ENCODE results near the gene CLIP2. TPM values are rescaled to one million over a fixed set of nuclear protein-coding genes. Genes with fewer than 3 reads are reported as not detected.
"Not testable (repeated sequence)": the region's sequence is repeated elsewhere in the genome, so short reads cannot be mapped to it uniquely, and the experiment has no call there.

CLIP2 gene
- polyA plus RNA-seq (2012; ENCODE audit: low read depth, missing spikeins) = 28.8 TPM

DNA sequence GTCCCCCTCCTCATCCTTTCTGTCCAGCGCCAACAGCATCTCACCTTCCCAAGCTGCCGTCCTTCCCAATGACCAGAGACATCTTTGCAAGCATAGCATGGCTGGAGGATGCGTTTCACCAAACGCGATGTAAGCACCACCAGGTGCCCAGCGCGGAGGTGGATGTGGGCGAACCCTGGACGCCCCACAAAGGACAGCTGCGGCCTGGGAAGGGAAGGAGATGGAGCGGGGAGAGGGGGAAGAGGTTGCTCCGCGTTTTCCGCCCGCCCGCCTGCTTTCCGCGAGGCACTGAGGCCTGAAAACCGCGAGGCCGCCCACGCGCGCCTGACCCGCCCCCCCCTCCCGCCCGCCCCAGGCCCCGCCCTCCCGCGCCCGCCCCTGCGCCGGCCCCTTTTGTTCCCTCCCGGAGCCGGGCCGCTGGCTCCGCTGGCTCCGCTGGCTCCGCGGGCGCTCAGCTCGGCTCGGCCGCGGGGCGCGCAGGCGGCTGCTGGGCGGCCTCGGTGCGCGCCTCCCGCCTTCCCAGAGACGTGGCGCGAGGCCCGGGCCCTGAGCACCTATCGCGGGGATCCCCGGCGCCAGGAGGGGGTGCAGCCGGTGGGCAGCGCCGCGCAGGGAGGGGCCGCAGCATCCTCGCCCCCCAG, at the start of gene CLIP2:
Gene CLIP2 (plus strand): TSS at position 390 of the 641 bp plus-strand sequence. CDS start 28,140 bp downstream, outside the sequence.
- TF ChIP-seq POU2F2 (IDR thresholded peaks at IDR 0.05; ENCODE audit: low read depth, low read length) (no peak), PAX5 (IDR thresholded peaks at IDR 0.05; ENCODE audit: insufficient read depth, low read length, severe bottlenecking) (no peak), POLR2AphosphoS5 (IDR thresholded peaks at IDR 0.05; ENCODE audit: low read depth, low read length) (no peak), SPI1 (IDR thresholded peaks at IDR 0.05; ENCODE audit: low read depth, low read length) (no peak), TAF1 (IDR thresholded peaks at IDR 0.05; ENCODE audit: low read depth, low read length) (no peak), POLR2A (IDR thresholded peaks at IDR 0.05; ENCODE audit: low read depth, low read length) (no peak)
- DNase-seq (ENCODE audit: insufficient read length, low spot score) = peak; percentile 87
- peak; percentile 59 for FAIRE-seq

GRCh38 chr7:74240482-74240881, 48.7 kb upstream of the CLIP2 start:
- DNase-seq (ENCODE audit: insufficient read length, low spot score) (no peak), FAIRE-seq (no peak)
- TF ChIP-seq TAF1 (IDR thresholded peaks at IDR 0.05; ENCODE audit: low read depth, low read length) (no peak), SPI1 (IDR thresholded peaks at IDR 0.05; ENCODE audit: low read depth, low read length) (no peak), POLR2AphosphoS5 (IDR thresholded peaks at IDR 0.05; ENCODE audit: low read depth, low read length) (no peak)

GRCh38 chr7:74242122-74242443, 47.1 kb upstream of the CLIP2 start:
- no peak for DNase-seq (ENCODE audit: insufficient read length, low spot score)
- TF ChIP-seq POLR2AphosphoS5 (IDR thresholded peaks at IDR 0.05; ENCODE audit: low read depth, low read length) = no peak
- no peak for TF ChIP-seq POU2F2 (IDR thresholded peaks at IDR 0.05; ENCODE audit: low read depth, low read length)
- TF ChIP-seq SPI1 (IDR thresholded peaks at IDR 0.05; ENCODE audit: low read depth, low read length) = no peak
- no peak for TF ChIP-seq POLR2A (IDR thresholded peaks at IDR 0.05; ENCODE audit: low read depth, low read length)
- no peak for TF ChIP-seq TAF1 (IDR thresholded peaks at IDR 0.05; ENCODE audit: low read depth, low read length)
- no peak for TF ChIP-seq PAX5 (IDR thresholded peaks at IDR 0.05; ENCODE audit: insufficient read depth, low read length, severe bottlenecking)
- no peak for FAIRE-seq

DNA sequence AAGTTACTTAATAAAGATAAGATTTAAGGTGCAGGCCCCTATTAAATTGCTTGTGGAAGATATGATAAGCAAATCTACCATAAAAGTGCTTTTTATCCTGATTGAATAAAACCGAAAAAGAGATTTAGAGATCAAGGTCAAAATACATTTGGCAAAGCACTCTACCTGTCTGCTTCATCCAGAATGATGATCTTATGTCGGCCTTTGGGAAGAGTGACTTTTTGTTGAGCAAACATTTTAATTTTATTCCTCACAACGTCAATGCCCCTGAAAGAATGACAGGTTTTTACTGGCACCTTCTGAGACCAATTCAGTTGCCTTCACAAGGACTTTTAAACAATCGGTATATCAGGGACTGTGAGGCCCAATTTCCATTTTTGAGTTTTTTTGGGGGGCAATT, 42.7 kb upstream of the CLIP2 start:
- FAIRE-seq = no peak

DNA sequence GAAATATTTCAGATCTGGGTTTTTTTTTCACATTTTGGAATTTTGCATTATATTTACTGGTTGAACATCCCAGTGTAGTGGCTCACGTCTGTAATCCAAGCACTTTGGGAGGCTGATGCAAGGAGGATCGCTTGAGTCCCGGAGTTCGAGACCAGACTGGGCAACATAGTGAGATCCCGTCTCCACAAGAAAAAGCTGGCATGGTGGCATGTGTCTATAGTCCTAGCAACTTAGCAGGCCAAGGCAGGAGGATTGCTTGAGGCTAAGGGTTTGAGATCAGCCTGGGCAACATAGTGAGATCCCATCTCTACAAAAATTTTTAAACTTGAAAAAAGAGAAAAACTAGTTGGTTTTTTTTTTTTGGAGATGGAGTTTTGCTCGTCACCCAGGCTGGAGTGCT, 41.1 kb upstream of the CLIP2 start:
- TF ChIP-seq POLR2AphosphoS5 (IDR thresholded peaks at IDR 0.05; ENCODE audit: low read depth, low read length) (no peak), TAF1 (IDR thresholded peaks at IDR 0.05; ENCODE audit: low read depth, low read length) (no peak), PAX5 (IDR thresholded peaks at IDR 0.05; ENCODE audit: insufficient read depth, low read length, severe bottlenecking) (no peak), POU2F2 (IDR thresholded peaks at IDR 0.05; ENCODE audit: low read depth, low read length) (no peak), POLR2A (IDR thresholded peaks at IDR 0.05; ENCODE audit: low read depth, low read length) (no peak)
- no peak for FAIRE-seq
- DNase-seq (ENCODE audit: insufficient read length, low spot score) = no peak

More for the DNA sequence above, 42.7 kb upstream of the CLIP2 start:
- no peak for DNase-seq (ENCODE audit: insufficient read length, low spot score)
- TF ChIP-seq SPI1 (IDR thresholded peaks at IDR 0.05; ENCODE audit: low read depth, low read length) (no peak), POU2F2 (IDR thresholded peaks at IDR 0.05; ENCODE audit: low read depth, low read length) (no peak), TAF1 (IDR thresholded peaks at IDR 0.05; ENCODE audit: low read depth, low read length) (no peak), PAX5 (IDR thresholded peaks at IDR 0.05; ENCODE audit: insufficient read depth, low read length, severe bottlenecking) (no peak), POLR2A (IDR thresholded peaks at IDR 0.05; ENCODE audit: low read depth, low read length) (no peak), POLR2AphosphoS5 (IDR thresholded peaks at IDR 0.05; ENCODE audit: low read depth, low read length) (no peak)

DNA sequence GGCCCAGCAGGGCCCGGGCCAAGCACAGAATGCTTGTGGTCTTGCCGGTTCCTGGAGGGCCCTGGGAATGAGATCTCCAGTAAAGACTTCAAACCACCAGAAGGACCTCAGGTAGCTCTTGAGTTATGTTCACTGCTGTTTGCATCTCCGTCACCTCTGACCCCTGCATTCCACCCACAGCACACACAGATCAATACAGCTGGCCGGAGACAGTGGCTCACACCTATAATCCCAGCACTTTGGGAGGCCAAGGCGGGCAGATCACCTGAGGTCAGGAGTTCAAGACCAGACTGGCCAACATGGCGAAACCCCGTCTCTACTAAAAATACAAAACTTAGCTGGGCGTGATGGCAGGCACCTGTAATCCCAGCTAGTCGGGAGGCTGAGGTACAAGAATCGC, 40.1 kb upstream of the CLIP2 start:
- not testable (repeated sequence) for FAIRE-seq

DNA sequence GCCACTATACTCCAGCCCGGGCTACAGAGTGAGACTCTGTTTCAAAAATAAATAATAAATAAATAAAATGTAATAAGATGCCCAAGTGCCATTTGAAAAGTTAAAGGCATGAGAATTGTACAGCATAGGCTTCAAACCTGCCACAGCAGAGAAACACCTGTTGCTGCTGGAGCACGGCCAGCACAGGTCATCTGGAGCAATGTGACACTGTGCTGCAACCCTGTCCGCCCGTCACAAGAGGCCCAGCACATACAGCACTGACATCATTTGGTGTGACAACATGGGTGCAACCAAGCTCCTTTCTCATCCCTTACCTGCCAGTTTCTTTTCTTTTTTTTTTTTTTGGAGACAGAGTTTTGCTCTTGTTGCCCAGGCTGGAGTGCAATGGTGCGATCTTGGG, 36.3 kb upstream of the CLIP2 start:
- FAIRE-seq = no peak
- no peak for DNase-seq (ENCODE audit: insufficient read length, low spot score)
- TF ChIP-seq SPI1 (IDR thresholded peaks at IDR 0.05; ENCODE audit: low read depth, low read length) (no peak), POU2F2 (IDR thresholded peaks at IDR 0.05; ENCODE audit: low read depth, low read length) (no peak), PAX5 (IDR thresholded peaks at IDR 0.05; ENCODE audit: insufficient read depth, low read length, severe bottlenecking) (no peak), POLR2A (IDR thresholded peaks at IDR 0.05; ENCODE audit: low read depth, low read length) (no peak), POLR2AphosphoS5 (IDR thresholded peaks at IDR 0.05; ENCODE audit: low read depth, low read length) (no peak), TAF1 (IDR thresholded peaks at IDR 0.05; ENCODE audit: low read depth, low read length) (no peak)

More for the DNA sequence above, 40.1 kb upstream of the CLIP2 start:
- not testable (repeated sequence) for DNase-seq (ENCODE audit: insufficient read length, low spot score)

- no peak for TF ChIP-seq SPI1 (IDR thresholded peaks at IDR 0.05; ENCODE audit: low read depth, low read length)
- FAIRE-seq = no peak
Observed at GRCh38 chr7:74253331-74253730, 35.9 kb upstream of the CLIP2 start.

GRCh38 chr7:74253835-74254128, 35.4 kb upstream of the CLIP2 start:
- FAIRE-seq (no peak), DNase-seq (ENCODE audit: insufficient read length, low spot score) (no peak)
- TF ChIP-seq PAX5 (IDR thresholded peaks at IDR 0.05; ENCODE audit: insufficient read depth, low read length, severe bottlenecking) = no peak
- TF ChIP-seq POU2F2 (IDR thresholded peaks at IDR 0.05; ENCODE audit: low read depth, low read length) = no peak

More at GRCh38 chr7:74253331-74253730, 35.9 kb upstream of the CLIP2 start:
- no peak for DNase-seq (ENCODE audit: insufficient read length, low spot score)

GRCh38 chr7:74254129-74254857, 34.9 kb upstream of the CLIP2 start, which contains the start of gene RFC2:
TSS of gene RFC2 (minus strand) at chr7:74254399. CDS start at chr7:74254383, 16 bp downstream.
- FAIRE-seq = peak; percentile 97

More at GRCh38 chr7:74254129-74254857, 34.9 kb upstream of the CLIP2 start, which contains the start of gene RFC2:
- DNase-seq (ENCODE audit: insufficient read length, low spot score) = peak; percentile 94
- TF ChIP-seq TAF1 (IDR thresholded peaks at IDR 0.05; ENCODE audit: low read depth, low read length) (peak; percentile 45; the same call in 1 of the 2 replicates), POLR2A (IDR thresholded peaks at IDR 0.05; ENCODE audit: low read depth, low read length) (peak; percentile 58), POLR2AphosphoS5 (IDR thresholded peaks at IDR 0.05; ENCODE audit: low read depth, low read length) (0 out of 2 replicates have a peak, but pooled peaks have one; percentile 68), SPI1 (IDR thresholded peaks at IDR 0.05; ENCODE audit: low read depth, low read length) (peak; percentile 32; the same call in 1 of the 2 replicates), POU2F2 (IDR thresholded peaks at IDR 0.05; ENCODE audit: low read depth, low read length) (peak; percentile 64; the same call in 1 of the 2 replicates), PAX5 (IDR thresholded peaks at IDR 0.05; ENCODE audit: insufficient read depth, low read length, severe bottlenecking) (peak; percentile 20)

Data from GM12891 (cell line).